Stimulated activated CD4-positive, alpha-beta T cell treated with anti-CD3 and anti-CD28 coated beads, Interleukin-1b, Interleukin-23, amount 100 ng/mL, for 48 hours (primary cell): ENCODE data around the gene NCAM1.

Experiments
- DNase-seq: peaks from one replicate; pipeline ENCODE4 v3.0.0-alpha.2; 2020

The NCAM1 gene

GRCh38 chr11:113137713-113138529 lies 176.7 kb downstream of the NCAM1 start:
- no peak for DNase-seq

- no peak for DNase-seq
Measured at GRCh38 chr11:113138731-113139130, 177.5 kb downstream of the NCAM1 start.

- DNase-seq, result no peak
Measured at GRCh38 chr11:113141010-113141409, 179.8 kb downstream of the NCAM1 start.

- no peak for DNase-seq
Measured at GRCh38 chr11:113142508-113142907, 181.3 kb downstream of the NCAM1 start.

GRCh38 chr11:113147249-113147648 lies 186.0 kb downstream of the NCAM1 start:
- DNase-seq, result no peak

GRCh38 chr11:113148076-113148475 lies 186.9 kb downstream of the NCAM1 start:
- no peak for DNase-seq

GRCh38 chr11:113148652-113149051 lies 187.4 kb downstream of the NCAM1 start:
- DNase-seq, result no peak

- DNase-seq, result no peak
Measured at GRCh38 chr11:113151521-113151920, 190.3 kb downstream of the NCAM1 start.

- no peak for DNase-seq
Measured at GRCh38 chr11:113152500-113152899, 191.3 kb downstream of the NCAM1 start.

- no peak for DNase-seq
Measured at GRCh38 chr11:113153847-113154246, 192.6 kb downstream of the NCAM1 start.

- no peak for DNase-seq
Measured at GRCh38 chr11:113159988-113160807, 199.0 kb downstream of the NCAM1 start.

- no peak for DNase-seq
Measured at GRCh38 chr11:113160808-113161124, 199.5 kb downstream of the NCAM1 start.

GRCh38 chr11:113161711-113162591 lies 200.7 kb downstream of the NCAM1 start:
- no peak for DNase-seq

- DNase-seq, result no peak
Measured at GRCh38 chr11:113162592-113162962, 201.4 kb downstream of the NCAM1 start.

- DNase-seq, result no peak
Measured at GRCh38 chr11:113163291-113164030, 202.2 kb downstream of the NCAM1 start.

- no peak for DNase-seq
Measured at GRCh38 chr11:113166280-113166679, 205.1 kb downstream of the NCAM1 start.

GRCh38 chr11:113167599-113167998 lies 206.4 kb downstream of the NCAM1 start:
- DNase-seq, result no peak

- no peak for DNase-seq
Measured at GRCh38 chr11:113168354-113169342, 207.4 kb downstream of the NCAM1 start.

- DNase-seq, result no peak
Measured at GRCh38 chr11:113172382-113172951, 211.2 kb downstream of the NCAM1 start.

GRCh38 chr11:113173126-113173525 lies 211.9 kb downstream of the NCAM1 start:
- DNase-seq, result no peak

GRCh38 chr11:113174882-113175281 lies 213.7 kb downstream of the NCAM1 start:
- DNase-seq, result no peak
